Femur (tissue), 1 donor: ENCODE data around the gene B4GALT1.

Experiments used
- DNase-seq: peaks from one replicate; pipeline ENCODE4 v3.0.0-alpha.2; 2017

B4GALT1 gene

GRCh38 chr9:33123407-33124031 lies 43.6 kb downstream of the B4GALT1 start:
- no peak for DNase-seq

- no peak for DNase-seq
Observed at GRCh38 chr9:33120620-33121019, 46.5 kb downstream of the B4GALT1 start.

GRCh38 chr9:33117796-33118195 lies 49.3 kb downstream of the B4GALT1 start:
- DNase-seq: no peak

- no peak for DNase-seq
Observed at GRCh38 chr9:33117306-33117705, 49.8 kb downstream of the B4GALT1 start.

GRCh38 chr9:33116860-33117259 lies 50.3 kb downstream of the B4GALT1 start:
- no peak for DNase-seq

- no peak for DNase-seq
Observed at GRCh38 chr9:33114746-33115145, 52.4 kb downstream of the B4GALT1 start.

GRCh38 chr9:33113799-33114547 lies 53.2 kb downstream of the B4GALT1 start:
- DNase-seq: no peak

- no peak for DNase-seq
Observed at GRCh38 chr9:33112094-33112493, 55.0 kb downstream of the B4GALT1 start.

GRCh38 chr9:33111631-33112030 lies 55.5 kb downstream of the B4GALT1 start:
- DNase-seq: no peak

GRCh38 chr9:33110686-33111085 lies 56.5 kb downstream of the B4GALT1 start:
- DNase-seq: no peak

GRCh38 chr9:33109850-33110595 lies 57.1 kb downstream of the B4GALT1 start:
- DNase-seq: no peak

- DNase-seq: no peak
Observed at GRCh38 chr9:33109097-33109496, 58.0 kb downstream of the B4GALT1 start.

GRCh38 chr9:33108472-33108871 lies 58.7 kb downstream of the B4GALT1 start:
- DNase-seq: no peak

- DNase-seq: no peak
Observed at GRCh38 chr9:33107762-33108161, 59.4 kb downstream of the B4GALT1 start.

- DNase-seq: peak; percentile 87
Observed at GRCh38 chr9:33106827-33107621, 60.1 kb downstream of the B4GALT1 start.

- no peak for DNase-seq
Observed at GRCh38 chr9:33106372-33106771, 60.8 kb downstream of the B4GALT1 start.

GRCh38 chr9:33105959-33106358 lies 61.2 kb downstream of the B4GALT1 start:
- no peak for DNase-seq

GRCh38 chr9:33105504-33105903 lies 61.6 kb downstream of the B4GALT1 start:
- no peak for DNase-seq

- DNase-seq: no peak
Observed at GRCh38 chr9:33104401-33104800, 62.7 kb downstream of the B4GALT1 start.

- no peak for DNase-seq
Observed at GRCh38 chr9:33103501-33104281, 63.4 kb downstream of the B4GALT1 start.

- DNase-seq: no peak
Observed at GRCh38 chr9:33102551-33103210, 64.5 kb downstream of the B4GALT1 start.
